ENCODE results near the gene DZIP1L.

- no peak for TF ChIP-seq POLR2A (IDR thresholded peaks at IDR 0.05)
- no peak for TF ChIP-seq POLR2AphosphoS5 (IDR thresholded peaks at IDR 0.05)
Observed at GRCh38 chr3:138031536-138031935, 83.9 kb downstream of the DZIP1L start.
